Fibroblast of skin of left quadriceps (primary cell): ENCODE measurements around the gene PDX1.

Experiments used
- DNase-seq, 2 experiments: peaks; one replicate each; pipeline ENCODE4 v3.0.0-alpha.2; 2013; ENCODE audit warnings: low read depth in 2 of 2

Gene PDX1

GRCh38 chr13:27970382-27971235 lies 50.8 kb downstream of the PDX1 start:
- DNase-seq, result no peak

GRCh38 chr13:27971236-27971645 lies 51.4 kb downstream of the PDX1 start:
- no peak for DNase-seq

- no peak for DNase-seq
These were observed 52.1 kb downstream of the PDX1 start for GRCh38 chr13:27971776-27972477.

GRCh38 chr13:27972478-27972820 lies 52.6 kb downstream of the PDX1 start:
- DNase-seq, result no peak

- DNase-seq, result no peak
These were observed 53.5 kb downstream of the PDX1 start for GRCh38 chr13:27973291-27973690.

GRCh38 chr13:27973961-27974662 lies 54.3 kb downstream of the PDX1 start:
- no peak for DNase-seq
